T-helper 17 cell (primary cell): Measurements from ENCODE around the gene CADM2. TPM values are rescaled to one million over a fixed set of nuclear protein-coding genes. Genes with fewer than 3 reads are reported as not detected.

ENCODE experiments used
- ATAC-seq: fragments of 150-1000 bp; cut with Tn5 transposase; 2 replicates; pipeline ENCODE4 v1.10.0; 2021; ENCODE audit warnings: mild to moderate bottlenecking, moderate library complexity
- DNase-seq, 3 donors: peaks; one replicate each; pipeline versions ENCODE4 v3.0.0 to v3.0.0-alpha.2; 2020 to 2021
- H3K9me3 ChIP-seq: one replicate; pipeline ENCODE4 v1.7.0; 2013; ENCODE audit warnings: low read length, mild to moderate bottlenecking; ENCODE audit not compliant: control insufficient read depth, poor library complexity, severe bottlenecking
- H3K27ac Mint-ChIP-seq: one replicate; pipeline ENCODE4 v1.8.0; 2022; ENCODE audit warnings: mild to moderate bottlenecking, moderate library complexity, mixed read lengths
- H3K27me3 Mint-ChIP-seq: one replicate; pipeline ENCODE4 v1.8.0; 2022; ENCODE audit warnings: mixed read lengths
- H3K36me3 Mint-ChIP-seq: one replicate; pipeline ENCODE4 v1.8.0; 2022; ENCODE audit warnings: low read depth, mixed read lengths
- H3K4me1 Mint-ChIP-seq: one replicate; pipeline ENCODE4 v1.8.0; 2022; ENCODE audit warnings: mild to moderate bottlenecking, mixed read lengths
- H3K4me3 Mint-ChIP-seq: one replicate; pipeline ENCODE4 v1.8.0; 2022; ENCODE audit warnings: mild to moderate bottlenecking, moderate library complexity, mixed read lengths
- total RNA-seq, 4 donors: library from RNA in 2 of 4; stranded (reverse) in 2 of 4; gene quantifications; one replicate each; pipeline ENCODE4 v1.2.3 and lab custom pipeline; 2022 to 2026

The CADM2 gene
- total RNA-seq, 2 donors from 2014 or later: 0.42 to 1.2 TPM

DNA sequence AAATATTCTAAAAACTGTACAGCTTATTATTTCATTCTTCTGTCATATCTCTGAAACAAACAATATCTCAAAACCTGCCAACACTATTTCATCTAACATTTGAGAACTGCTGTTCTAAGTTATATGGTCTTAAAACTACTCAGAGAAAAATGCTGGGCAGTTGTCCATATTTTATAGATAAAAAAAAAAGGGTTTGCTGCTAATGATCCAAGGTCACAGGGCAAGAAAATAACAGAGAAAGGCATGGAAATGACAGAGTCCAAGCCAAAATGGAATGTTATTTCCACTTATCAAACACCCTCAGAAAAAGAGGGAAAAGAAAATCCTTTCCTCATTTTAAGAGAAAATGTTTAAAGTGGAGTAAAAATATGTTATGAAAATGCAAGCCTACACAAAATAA is 313.1 kb downstream of the CADM2 start:
- ATAC-seq: no peak
- H3K9me3 ChIP-seq: no peaks in the 10 kb centered on the region
- no peak overlapping the region for H3K27ac Mint-ChIP-seq

DNA sequence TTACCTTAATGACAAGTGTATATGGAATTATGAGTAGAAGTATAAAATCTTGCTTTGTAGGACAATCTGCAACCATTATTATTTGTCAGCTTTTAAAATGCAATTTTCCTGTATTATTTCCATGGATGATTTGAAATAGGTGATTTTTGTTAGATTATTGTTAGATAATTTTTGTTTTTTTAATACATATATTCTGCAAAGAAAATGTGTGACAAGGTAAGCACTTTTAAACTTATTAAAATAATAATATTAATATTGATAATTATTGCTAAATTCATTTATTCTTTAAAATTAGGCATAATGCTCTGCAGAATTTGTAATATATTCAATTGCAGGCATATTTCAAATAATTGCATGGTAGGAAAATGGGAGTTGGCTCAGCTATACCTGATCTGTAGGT is 329.5 kb downstream of the CADM2 start:
- no peak for ATAC-seq

More for the DNA sequence above, 313.1 kb downstream of the CADM2 start:
- Mint-ChIP-seq H3K27me3 (no peaks in the 10 kb centered on the region), H3K36me3 (no peaks in the 10 kb centered on the region), H3K4me1 (no peaks in the 10 kb centered on the region), H3K4me3 (no peak overlapping the region)
- DNase-seq: no peak

DNA sequence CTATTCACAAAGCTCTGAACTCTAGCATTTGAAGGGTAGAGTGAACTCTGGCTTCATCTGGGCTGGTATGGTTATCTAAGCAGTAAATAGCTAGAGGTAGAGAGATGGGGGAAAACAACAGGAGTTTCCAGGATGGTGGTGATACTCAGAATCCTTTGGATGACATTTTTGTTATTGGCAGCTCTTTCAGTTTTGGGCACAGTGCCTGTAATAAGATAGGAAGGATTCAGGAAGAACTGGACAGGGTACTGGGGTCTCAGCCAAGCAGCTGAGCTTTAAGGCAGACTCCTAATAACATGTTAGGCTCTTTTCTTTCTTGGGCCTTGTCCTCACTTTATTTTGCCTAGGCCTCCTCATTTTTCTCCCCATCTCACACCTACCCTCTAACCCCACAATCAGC is 338.5 kb downstream of the CADM2 start:
- H3K36me3 Mint-ChIP-seq: peaks cover 3% of the 10 kb centered on the region
- H3K4me1 Mint-ChIP-seq: no peaks in the 10 kb centered on the region
- DNase-seq (no peak), ATAC-seq (no peak)
- no peak overlapping the region for H3K27ac Mint-ChIP-seq
- no peak overlapping the region for H3K4me3 Mint-ChIP-seq
- no peaks in the 10 kb centered on the region for H3K27me3 Mint-ChIP-seq
- H3K9me3 ChIP-seq: no peaks in the 10 kb centered on the region

More for the DNA sequence above, 329.5 kb downstream of the CADM2 start:
- no peak for DNase-seq
- Mint-ChIP-seq H3K27me3 (no peaks in the 10 kb centered on the region), H3K36me3 (peaks cover 3% of the 10 kb centered on the region), H3K27ac (no peak overlapping the region), H3K4me1 (no peaks in the 10 kb centered on the region), H3K4me3 (no peak overlapping the region)
- H3K9me3 ChIP-seq: no peaks in the 10 kb centered on the region

DNA sequence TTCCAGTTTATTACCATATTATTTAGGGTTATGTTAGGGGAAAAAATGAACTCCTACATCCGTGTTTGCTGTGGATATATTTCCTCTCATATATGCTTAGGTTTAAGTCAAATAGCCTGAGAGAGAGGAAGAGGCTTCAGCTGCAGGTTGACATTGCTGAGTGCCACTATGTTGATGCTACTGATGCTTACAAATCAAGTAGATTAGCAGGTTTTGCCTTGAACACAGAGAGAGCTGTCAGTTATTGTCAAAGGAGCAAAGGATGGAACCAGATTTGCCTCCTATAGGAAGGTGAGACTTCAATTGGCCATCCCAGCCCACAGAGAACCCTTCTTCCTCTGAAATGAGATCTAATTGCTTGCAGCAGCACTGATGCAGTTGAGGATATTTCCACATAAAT is 339.2 kb downstream of the CADM2 start:
- Mint-ChIP-seq H3K36me3 (no peaks in the 10 kb centered on the region), H3K27me3 (no peaks in the 10 kb centered on the region), H3K4me1 (no peaks in the 10 kb centered on the region), H3K27ac (no peak overlapping the region), H3K4me3 (no peak overlapping the region)
- ATAC-seq: no peak
- DNase-seq: no peak
- no peaks in the 10 kb centered on the region for H3K9me3 ChIP-seq

DNA sequence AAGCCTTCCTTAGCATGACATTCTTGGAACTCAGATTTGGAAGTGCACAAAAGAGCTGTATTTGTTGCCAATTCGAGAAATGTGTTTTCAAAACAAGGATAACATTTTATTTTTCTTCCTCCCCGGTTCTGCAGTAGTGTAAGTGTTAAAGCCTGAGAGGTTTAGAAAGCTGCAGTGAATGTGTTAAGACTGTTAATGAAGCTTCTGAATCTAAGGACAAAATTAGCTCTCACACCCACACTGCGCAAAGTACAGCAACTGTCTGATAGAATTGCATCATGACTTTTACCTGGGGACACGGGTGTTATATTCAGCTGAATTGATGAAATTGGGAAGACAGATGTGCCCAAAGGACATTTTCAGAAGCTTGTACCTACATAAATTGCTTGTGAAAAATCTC is 344.4 kb downstream of the CADM2 start:
- no peaks in the 10 kb centered on the region for H3K4me1 Mint-ChIP-seq

DNA sequence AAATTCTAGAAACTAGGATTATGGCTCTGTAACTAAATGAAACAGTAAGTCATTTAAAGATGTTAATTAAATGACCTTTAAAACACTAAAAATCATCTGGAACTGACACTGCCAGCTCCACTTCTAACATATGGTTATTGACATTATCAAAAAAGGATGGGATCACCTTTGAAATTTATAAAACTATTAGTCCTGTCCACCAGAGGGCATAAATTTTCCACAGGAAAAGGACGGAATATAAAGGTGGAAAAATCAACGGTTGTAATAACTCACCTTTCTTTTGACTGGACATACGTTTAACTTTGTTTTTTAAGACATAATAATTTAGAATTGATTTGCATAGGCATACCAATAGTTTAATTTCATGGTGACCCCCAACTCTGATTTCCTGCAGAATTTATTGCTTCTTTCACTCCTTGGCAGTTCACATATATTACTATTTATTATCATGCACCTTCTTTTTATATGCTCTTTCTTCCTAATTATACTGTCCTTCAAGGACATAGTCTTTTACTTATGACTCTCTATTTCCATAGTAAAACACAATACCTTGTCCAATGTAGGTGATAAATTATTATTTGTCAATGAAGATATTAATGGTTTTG is 345.7 kb downstream of the CADM2 start:
- Mint-ChIP-seq H3K27me3 (no peaks in the 10 kb centered on the region), H3K27ac (no peak overlapping the region), H3K36me3 (no peaks in the 10 kb centered on the region), H3K4me1 (no peaks in the 10 kb centered on the region), H3K4me3 (no peak overlapping the region)
- ATAC-seq (no peak), DNase-seq (no peak)
- no peaks in the 10 kb centered on the region for H3K9me3 ChIP-seq

More for the DNA sequence above, 344.4 kb downstream of the CADM2 start:
- no peaks in the 10 kb centered on the region for H3K36me3 Mint-ChIP-seq
- ATAC-seq (no peak), DNase-seq (no peak)
- H3K27ac Mint-ChIP-seq: no peak overlapping the region
- H3K27me3 Mint-ChIP-seq: no peaks in the 10 kb centered on the region
- H3K4me3 Mint-ChIP-seq: no peak overlapping the region
- H3K9me3 ChIP-seq: no peaks in the 10 kb centered on the region

DNA sequence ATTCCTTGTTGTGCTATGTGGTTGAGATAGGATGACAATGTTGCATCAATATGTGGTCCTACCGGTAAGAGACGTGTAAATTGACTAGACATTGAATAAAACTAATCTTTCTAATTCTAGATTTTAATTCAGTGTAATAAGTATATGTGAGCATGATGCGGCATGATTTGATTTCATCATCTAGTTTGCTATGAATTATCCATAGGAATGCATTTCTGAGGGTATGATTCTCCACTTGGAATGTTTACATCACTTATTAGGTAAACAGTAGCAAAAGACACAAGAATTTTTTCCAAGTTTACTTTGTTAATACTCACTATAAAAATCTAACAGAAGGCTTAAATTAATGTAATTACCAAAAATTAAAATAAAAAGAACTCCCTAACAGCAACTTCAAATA is 353.5 kb downstream of the CADM2 start:
- ATAC-seq: no peak
- Mint-ChIP-seq H3K4me1 (no peaks in the 10 kb centered on the region), H3K27ac (no peak overlapping the region), H3K4me3 (no peak overlapping the region), H3K27me3 (no peaks in the 10 kb centered on the region), H3K36me3 (no peaks in the 10 kb centered on the region)
- DNase-seq: no peak
- no peaks in the 10 kb centered on the region for H3K9me3 ChIP-seq

DNA sequence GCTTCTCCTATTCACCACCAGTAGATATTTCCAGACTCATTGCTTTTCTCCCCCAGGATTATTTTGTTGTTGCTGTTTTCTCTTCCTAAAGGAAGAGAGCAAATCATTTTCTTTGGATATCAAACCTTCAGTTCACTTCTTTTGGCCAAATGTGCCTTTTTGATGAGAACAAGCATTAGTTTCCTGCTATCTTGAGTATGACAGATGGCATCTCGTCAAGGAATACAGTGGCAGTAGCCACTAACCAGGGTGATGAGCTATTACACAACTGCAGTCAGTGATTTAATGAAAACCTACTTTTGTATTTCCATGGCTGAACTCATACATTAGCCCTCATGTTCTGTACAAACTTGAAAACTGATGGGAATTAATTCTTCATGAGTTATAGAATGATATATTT is 354.6 kb downstream of the CADM2 start:
- no peaks in the 10 kb centered on the region for H3K9me3 ChIP-seq
- DNase-seq (no peak), ATAC-seq (no peak)
- H3K36me3 Mint-ChIP-seq: no peaks in the 10 kb centered on the region
- no peak overlapping the region for H3K27ac Mint-ChIP-seq
- no peaks in the 10 kb centered on the region for H3K4me1 Mint-ChIP-seq
- no peaks in the 10 kb centered on the region for H3K27me3 Mint-ChIP-seq
- no peak overlapping the region for H3K4me3 Mint-ChIP-seq

DNA sequence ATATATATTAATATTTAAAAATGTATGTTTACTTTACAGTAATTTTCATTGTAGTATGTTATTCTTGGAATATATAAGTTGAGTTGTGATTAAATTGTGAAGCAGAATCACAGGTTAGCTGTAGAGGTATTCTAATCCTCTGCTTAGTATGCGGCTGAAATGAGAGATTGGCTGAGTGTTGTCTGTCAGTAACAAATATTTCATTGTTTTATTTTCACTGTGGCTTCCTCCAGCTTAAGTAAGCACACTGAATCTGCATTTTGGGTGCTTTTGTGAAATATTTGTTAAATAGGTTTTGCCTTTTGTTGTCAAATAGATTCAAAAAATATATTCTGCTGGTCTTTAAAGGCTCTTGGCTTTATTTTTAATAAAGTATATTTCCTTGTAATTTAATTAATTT is 357.5 kb downstream of the CADM2 start:
- no peaks in the 10 kb centered on the region for H3K9me3 ChIP-seq
- Mint-ChIP-seq H3K4me3 (no peak overlapping the region), H3K36me3 (no peaks in the 10 kb centered on the region), H3K4me1 (no peaks in the 10 kb centered on the region), H3K27me3 (no peaks in the 10 kb centered on the region), H3K27ac (no peak overlapping the region)
- ATAC-seq (no peak), DNase-seq (no peak)

DNA sequence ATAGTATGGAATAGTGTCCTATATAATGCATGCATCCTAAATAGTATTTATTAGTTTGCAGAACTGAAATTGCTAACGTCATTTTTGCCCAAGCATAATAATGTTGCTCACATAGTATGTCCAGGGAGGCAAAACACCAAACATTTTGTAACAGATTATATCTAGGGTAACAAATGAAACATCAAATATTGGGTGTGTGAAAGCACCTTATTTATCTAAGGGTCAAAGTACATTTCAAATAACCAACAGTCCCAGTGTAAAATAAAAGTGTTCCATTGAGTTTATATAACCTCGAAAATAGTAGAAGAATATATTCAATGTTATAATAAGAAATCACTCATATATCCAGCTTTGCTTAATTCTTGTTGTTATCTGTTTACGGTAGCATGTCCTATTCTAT is 363.1 kb downstream of the CADM2 start:
- H3K27ac Mint-ChIP-seq: no peak overlapping the region
- no peaks in the 10 kb centered on the region for H3K4me1 Mint-ChIP-seq
- no peaks in the 10 kb centered on the region for H3K36me3 Mint-ChIP-seq
- no peak for DNase-seq
- no peak for ATAC-seq
- no peaks in the 10 kb centered on the region for H3K27me3 Mint-ChIP-seq
- H3K4me3 Mint-ChIP-seq: no peak overlapping the region
- H3K9me3 ChIP-seq: no peaks in the 10 kb centered on the region

DNA sequence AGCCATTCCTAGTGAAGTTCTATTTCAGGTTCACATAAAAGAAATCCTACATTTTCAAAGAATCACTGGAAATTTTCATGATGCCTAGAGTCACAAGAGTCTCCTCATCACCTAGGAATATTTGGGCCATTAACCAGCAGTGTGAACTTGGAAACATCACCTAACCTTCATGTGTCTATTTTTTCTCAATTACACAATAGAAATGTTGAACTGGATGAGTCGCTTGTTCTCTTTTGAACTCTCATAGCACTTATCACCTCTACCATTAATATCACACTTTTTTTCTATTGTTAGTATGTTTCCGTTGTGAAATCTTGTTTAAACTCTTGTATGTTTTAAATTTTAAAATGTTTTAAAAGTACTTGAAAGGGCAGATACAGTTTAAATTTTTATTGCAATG is 371.3 kb downstream of the CADM2 start:
- H3K27ac Mint-ChIP-seq: no peak overlapping the region
- H3K4me1 Mint-ChIP-seq: no peaks in the 10 kb centered on the region
- no peaks in the 10 kb centered on the region for H3K27me3 Mint-ChIP-seq
- no peak overlapping the region for H3K4me3 Mint-ChIP-seq
- DNase-seq (no peak), ATAC-seq (no peak)
- no peaks in the 10 kb centered on the region for H3K36me3 Mint-ChIP-seq
- no peaks in the 10 kb centered on the region for H3K9me3 ChIP-seq

DNA sequence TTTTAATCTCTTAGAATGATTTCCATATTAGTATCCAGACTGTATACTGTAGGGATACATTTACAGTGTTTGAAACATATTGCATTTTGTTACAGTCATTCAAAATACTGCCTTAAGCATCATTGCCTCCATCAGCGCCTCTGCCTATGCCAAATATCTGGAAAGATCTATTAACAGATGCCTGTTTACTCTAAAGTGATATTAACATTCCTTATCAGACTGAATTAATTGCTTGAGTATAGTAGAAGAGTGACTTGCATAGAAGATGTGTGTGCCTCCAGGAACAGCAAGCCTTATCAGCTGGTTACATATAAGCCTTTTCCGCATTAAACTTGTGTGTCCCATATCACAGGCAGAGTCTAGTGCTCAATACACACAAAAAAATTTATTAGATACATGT is 379.1 kb downstream of the CADM2 start:
- H3K27me3 Mint-ChIP-seq: no peaks in the 10 kb centered on the region
- no peak for DNase-seq
- no peaks in the 10 kb centered on the region for H3K9me3 ChIP-seq
- H3K4me3 Mint-ChIP-seq: no peak overlapping the region
- no peak for ATAC-seq
- no peaks in the 10 kb centered on the region for H3K36me3 Mint-ChIP-seq
- H3K27ac Mint-ChIP-seq: no peak overlapping the region
- H3K4me1 Mint-ChIP-seq: no peaks in the 10 kb centered on the region

DNA sequence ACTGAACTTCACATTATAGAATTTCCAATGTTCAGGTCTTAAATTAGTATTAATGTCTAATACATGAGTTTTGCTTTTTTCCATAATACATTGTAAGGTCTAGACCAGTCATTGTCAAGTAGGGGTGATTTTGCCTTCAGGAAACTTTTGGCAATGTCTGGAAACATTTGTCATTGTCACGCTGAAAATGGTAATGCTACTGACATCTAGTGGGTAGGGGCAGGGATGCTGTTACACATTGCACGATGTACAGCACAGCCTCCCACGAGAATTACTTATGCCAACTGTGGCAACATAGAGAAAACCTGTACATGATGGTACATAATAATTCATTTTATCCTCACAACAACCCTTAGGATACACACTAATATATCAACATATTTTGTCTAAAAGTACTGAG is 384.1 kb downstream of the CADM2 start:
- no peaks in the 10 kb centered on the region for H3K9me3 ChIP-seq
- Mint-ChIP-seq H3K36me3 (no peaks in the 10 kb centered on the region), H3K27ac (no peak overlapping the region), H3K4me1 (no peaks in the 10 kb centered on the region), H3K27me3 (no peaks in the 10 kb centered on the region), H3K4me3 (no peak overlapping the region)
- no peak for DNase-seq
- ATAC-seq: no peak

DNA sequence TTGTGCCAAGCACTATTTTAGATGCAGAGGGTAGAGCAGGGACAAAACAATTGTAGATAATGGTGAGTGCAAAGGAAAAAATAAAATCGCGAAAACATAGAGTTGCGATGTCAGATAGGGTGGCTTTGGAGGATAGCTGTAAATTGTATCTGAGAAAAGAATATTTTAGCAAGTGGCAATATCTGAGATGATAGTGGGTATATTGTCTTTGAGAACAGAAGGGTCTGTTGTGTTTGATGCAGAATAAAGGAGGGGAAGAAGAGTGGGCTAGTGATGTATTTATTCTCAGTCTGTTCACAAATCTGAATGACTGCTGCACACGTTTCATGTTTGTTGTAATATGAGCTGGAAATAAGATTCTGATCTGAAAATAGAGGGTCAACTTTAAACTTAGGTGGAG is 396.8 kb downstream of the CADM2 start:
- H3K9me3 ChIP-seq: no peaks in the 10 kb centered on the region
- H3K4me1 Mint-ChIP-seq: no peaks in the 10 kb centered on the region
- H3K4me3 Mint-ChIP-seq: no peak overlapping the region

More for the DNA sequence above, 396.8 kb downstream of the CADM2 start:
- ATAC-seq: no peak
- no peaks in the 10 kb centered on the region for H3K27me3 Mint-ChIP-seq
- no peak for DNase-seq
- no peak overlapping the region for H3K27ac Mint-ChIP-seq
- H3K36me3 Mint-ChIP-seq: no peaks in the 10 kb centered on the region
